Measurements from ENCODE around the gene GNL3.
"Not testable (repeated sequence)": the region's sequence is repeated elsewhere in the genome, so short reads cannot be mapped to it uniquely, and the experiment has no call there.

Gene GNL3

GRCh38 chr3:52722491-52722890 is 36.7 kb downstream of the GNL3 start:
- no peak for DNase-seq

- DNase-seq: no peak
These were observed 38.1 kb downstream of the GNL3 start for GRCh38 chr3:52723935-52724334.

- no peak for DNase-seq
These were observed 38.7 kb downstream of the GNL3 start for GRCh38 chr3:52724511-52724910.

- DNase-seq: not testable (repeated sequence)
These were observed 42.9 kb downstream of the GNL3 start for GRCh38 chr3:52728753-52729152.

- DNase-seq: no peak
These were observed 44.8 kb downstream of the GNL3 start for GRCh38 chr3:52730681-52731080.

GRCh38 chr3:52731590-52731989 is 45.8 kb downstream of the GNL3 start:
- no peak for DNase-seq

GRCh38 chr3:52733256-52733891 is 47.5 kb downstream of the GNL3 start:
- DNase-seq: no peak

- DNase-seq: no peak
These were observed 53.9 kb downstream of the GNL3 start for GRCh38 chr3:52739730-52740129.

- DNase-seq: no peak
These were observed 56.7 kb downstream of the GNL3 start for GRCh38 chr3:52742418-52743041.

- DNase-seq: no peak
These were observed 57.3 kb downstream of the GNL3 start for GRCh38 chr3:52743152-52743551.

- no peak for DNase-seq
These were observed 57.9 kb downstream of the GNL3 start for GRCh38 chr3:52743721-52744120.
